ENCODE data around the gene IL17REL. TPM values are rescaled to one million over a fixed set of nuclear protein-coding genes. Genes with fewer than 3 reads are reported as not detected.

Gene IL17REL
- total RNA-seq, 1 donor from 2014 or later, result not detected

Small RNAs within 50 kb of the gene (microRNA-seq; reads per million reads assigned to microRNA genes)
- not detected for gene MIR6821 (ENCODE audit: borderline microRNAs expressed)

Other genes with a start within 250 kb of the IL17REL start
- gene BRD1, start 184.9 kb downstream of the IL17REL start, total RNA-seq, result 39.0 TPM
- 11.8 TPM for gene ZBED4, start 158.9 kb downstream of the IL17REL start, total RNA-seq
- gene ALG12, start 94.3 kb downstream of the IL17REL start, total RNA-seq, result 28.1 TPM
- 44.2 TPM for gene CRELD2, start 94.1 kb downstream of the IL17REL start, total RNA-seq
- gene PIM3, start 52.0 kb downstream of the IL17REL start, total RNA-seq, result 119 TPM
- not detected for gene TTLL8, start 45.5 kb upstream of the IL17REL start, total RNA-seq
- gene MLC1, start 72.7 kb upstream of the IL17REL start, total RNA-seq, result 2.3 TPM
- gene MOV10L1, start 77.2 kb upstream of the IL17REL start, total RNA-seq, result 1.2 TPM
- 3.0 TPM for gene PANX2, start 158.0 kb upstream of the IL17REL start, total RNA-seq
- 36.5 TPM for gene TRABD, start 173.1 kb upstream of the IL17REL start, total RNA-seq
- gene SELENOO, start 188.2 kb upstream of the IL17REL start, total RNA-seq, result 17.6 TPM
- 51.3 TPM for gene TUBGCP6, start 232.3 kb upstream of the IL17REL start, total RNA-seq
- gene HDAC10, start 238.5 kb upstream of the IL17REL start, total RNA-seq, result 48.9 TPM
- 22.2 TPM for gene MAPK12, start 248.9 kb upstream of the IL17REL start, total RNA-seq